HEK293T (cell line): ENCODE measurements around the gene PFN3.

Experiments
- CTCF ChIA-PET: fragments of 350-600 bp; formaldehyde crosslinking; extraction: SDS; loops from one replicate; lab custom pipeline; 2021; ENCODE audit warnings: antibody characterized with exemption, inconsistent platforms; lab: Yijun Ruan, JAX
- POLR2A ChIA-PET: fragments of 350-600 bp; formaldehyde crosslinking; extraction: SDS; loops from one replicate; lab custom pipeline; 2020; ENCODE audit warnings: antibody characterized with exemption, inconsistent platforms; lab: Yijun Ruan, JAX
- DNase-seq: peaks from one replicate; pipeline ENCODE4 v3.0.0; 2012; ENCODE audit warnings: mixed read lengths; ENCODE audit errors: extremely low spot score
- ARNT ChIP-seq: fragments of 450-650 bp; IDR thresholded peaks from 2 replicates; pipeline ENCODE4 v1.6.1; 2017; ENCODE audit warnings: mild to moderate bottlenecking
- BHLHE40 ChIP-seq: fragments of 450-650 bp; IDR thresholded peaks from 2 replicates; pipeline ENCODE4 v1.6.1; 2016; ENCODE audit warnings: mild to moderate bottlenecking, moderate library complexity, borderline replicate concordance
- CTBP1 ChIP-seq: fragments of 450-650 bp; IDR thresholded peaks from 2 replicates; pipeline ENCODE4 v1.6.1; 2016; ENCODE audit warnings: borderline replicate concordance
- ELF4 ChIP-seq: fragments of 450-650 bp; IDR thresholded peaks from 2 replicates; pipeline ENCODE4 v1.6.1; 2017; ENCODE audit warnings: antibody characterized with exemption
- FOXA1 ChIP-seq: fragments of 450-650 bp; IDR thresholded peaks from 2 replicates; pipeline ENCODE4 v1.6.1; 2016; ENCODE audit warnings: mild to moderate bottlenecking
- FOXK2 ChIP-seq: fragments of 450-650 bp; IDR thresholded peaks from 2 replicates; pipeline ENCODE4 v1.6.1; 2016; ENCODE audit warnings: mild to moderate bottlenecking
- FOXM1 ChIP-seq: fragments of 450-650 bp; IDR thresholded peaks from 2 replicates; pipeline ENCODE4 v1.6.1; 2017; ENCODE audit warnings: mild to moderate bottlenecking, borderline replicate concordance
- HDGF ChIP-seq: fragments of 450-650 bp; IDR thresholded peaks from 2 replicates; pipeline ENCODE4 v1.6.1; 2017; ENCODE audit warnings: antibody characterized with exemption, borderline replicate concordance
- L3MBTL2 ChIP-seq: fragments of 450-650 bp; conservative IDR thresholded peaks from 2 replicates; pipeline ENCODE4 v1.6.1; 2016; ENCODE audit warnings: mild to moderate bottlenecking
- LEF1 ChIP-seq: fragments of 450-650 bp; IDR thresholded peaks from 2 replicates; pipeline ENCODE4 v1.6.1; 2017; ENCODE audit warnings: mild to moderate bottlenecking, borderline replicate concordance
- NFRKB ChIP-seq: fragments of 450-650 bp; IDR thresholded peaks from 2 replicates; pipeline ENCODE4 v1.6.1; 2016; ENCODE audit warnings: mild to moderate bottlenecking, moderate library complexity
- PKNOX1 ChIP-seq: fragments of 450-650 bp; IDR thresholded peaks from 2 replicates; pipeline ENCODE4 v1.6.1; 2016
- SP1 ChIP-seq: fragments of 450-650 bp; IDR thresholded peaks from 2 replicates; pipeline ENCODE4 v1.6.1; 2017
- SUZ12 ChIP-seq: fragments of 450-650 bp; IDR thresholded peaks from 2 replicates; pipeline ENCODE4 v1.6.1; 2016; ENCODE audit warnings: mild to moderate bottlenecking
- TARDBP ChIP-seq: fragments of 450-650 bp; IDR thresholded peaks from 2 replicates; pipeline ENCODE4 v1.6.1; 2016
- ZNF384 ChIP-seq: fragments of 450-650 bp; IDR thresholded peaks from 2 replicates; pipeline ENCODE4 v1.6.1; 2016

The PFN3 gene

GRCh38 chr5:177354711-177355110 is 45.8 kb downstream of the PFN3 start:
- no peak for DNase-seq
- ChIA-PET POLR2A (no interaction called here), CTCF (no interaction called here)
- TF ChIP-seq LEF1: no peak
- TF ChIP-seq SUZ12: no peak
- TF ChIP-seq L3MBTL2: no peak
- no peak for TF ChIP-seq HDGF
- TF ChIP-seq TARDBP: no peak
- TF ChIP-seq ELF4: no peak
- TF ChIP-seq FOXK2: no peak
- TF ChIP-seq CTBP1: no peak
- TF ChIP-seq NFRKB: no peak
- no peak for TF ChIP-seq ZNF384
- no peak for TF ChIP-seq BHLHE40
- no peak for TF ChIP-seq FOXA1
- no peak for TF ChIP-seq SP1
- TF ChIP-seq PKNOX1: no peak

- TF ChIP-seq ARNT: no peak
- no peak for TF ChIP-seq CTBP1
- TF ChIP-seq HDGF: no peak
- TF ChIP-seq L3MBTL2: no peak
- TF ChIP-seq ELF4: no peak
- no peak for TF ChIP-seq BHLHE40
- no peak for TF ChIP-seq SUZ12
- TF ChIP-seq NFRKB: no peak
- TF ChIP-seq TARDBP: no peak
- TF ChIP-seq ZNF384: no peak
- no peak for TF ChIP-seq PKNOX1
- TF ChIP-seq FOXA1: no peak
- TF ChIP-seq FOXM1: no peak
- no peak for TF ChIP-seq SP1
- ChIA-PET POLR2A (interaction anchor here (4.2 kb wide), 1 partner anchor 12 kb away, joined by 38 read pairs; no protein-coding TSS in a partner anchor), CTCF (no interaction called here)
- DNase-seq: no peak
These were observed 46.2 kb downstream of the PFN3 start for GRCh38 chr5:177354256-177354655.

GRCh38 chr5:177353093-177353492 is 47.4 kb downstream of the PFN3 start:
- no peak for TF ChIP-seq TARDBP
- TF ChIP-seq FOXA1: no peak
- TF ChIP-seq FOXK2: no peak
- TF ChIP-seq SP1: no peak
- TF ChIP-seq LEF1: no peak
- no peak for TF ChIP-seq ELF4
- TF ChIP-seq ARNT: no peak
- ChIA-PET POLR2A (interaction anchor here (0.9 to 4.2 kb wide), 5 partner anchors 8 to 85 kb away, joined by 3 to 42 read pairs (median 22); no protein-coding TSS in a partner anchor), CTCF (interaction anchor here (1.3 kb wide), 1 partner anchor 14 kb away, joined by 4 read pairs; no protein-coding TSS in a partner anchor)
- DNase-seq: no peak

- CTCF ChIA-PET: interaction anchor here (0.7 to 1.6 kb wide), 7 partner anchors 9 to 725 kb away, joined by 3 to 5 read pairs (median 4); no protein-coding TSS in a partner anchor
- peak; percentile 97 for DNase-seq
These were observed 48.8 kb downstream of the PFN3 start, which contains the start of gene LMAN2 for GRCh38 chr5:177351392-177352329. Gene LMAN2, minus strand, starts transcription at chr5:177351668. Its CDS starts 21 bp downstream, at chr5:177351647.

More at GRCh38 chr5:177351392-177352329, 48.8 kb downstream of the PFN3 start, which contains the start of gene LMAN2:
- POLR2A ChIA-PET: interaction anchor here (0.7 to 4.2 kb wide), 20 partner anchors 9 to 104 kb away, joined by 3 to 42 read pairs (median 4); partner anchors contain the start of gene GRK6
- TF ChIP-seq LEF1 (no peak), L3MBTL2 (peak; percentile 81), PKNOX1 (peak; percentile 99), ARNT (no peak), BHLHE40 (no peak), FOXA1 (no peak), HDGF (no peak), ZNF384 (no peak), FOXK2 (no peak), SUZ12 (no peak), SP1 (no peak), TARDBP (no peak), ELF4 (peak; percentile 99), FOXM1 (no peak), CTBP1 (no peak; the same call in 1 of the 2 replicates), NFRKB (peak; percentile 60; the same call in 1 of the 2 replicates)
